Ectodermal cell (in vitro differentiated cells): ENCODE data around the gene ZNF772. TPM values are rescaled to one million over a fixed set of nuclear protein-coding genes. Genes with fewer than 3 reads are reported as not detected.
A peak's percentile ranks its signal among the peaks of the same experiment; 100 is the strongest.
"Not testable (repeated sequence)": the region's sequence is repeated elsewhere in the genome, so short reads cannot be mapped to it uniquely, and the experiment has no call there.

Experiments used
- H3K27ac ChIP-seq: 2 replicates; pipeline ENCODE4 v1.7.0; 2013; ENCODE audit warnings: mild to moderate bottlenecking, low read depth, low read length; ENCODE audit not compliant: insufficient read depth, poor library complexity, severe bottlenecking
- H3K27me3 ChIP-seq: 2 replicates; pipeline ENCODE4 v1.7.0; 2013; ENCODE audit warnings: mild to moderate bottlenecking, low read length; ENCODE audit not compliant: insufficient read depth, control insufficient read depth, poor library complexity, severe bottlenecking
- H3K36me3 ChIP-seq: one replicate; pipeline ENCODE4 v1.7.0; 2013; ENCODE audit warnings: low read length; ENCODE audit not compliant: control insufficient read depth, insufficient read depth
- H3K4me1 ChIP-seq: one replicate; pipeline ENCODE4 v1.7.0; 2013; ENCODE audit warnings: low read length; ENCODE audit not compliant: control insufficient read depth, insufficient read depth
- H3K4me3 ChIP-seq: 2 replicates; pipeline ENCODE4 v1.7.0; 2013; ENCODE audit warnings: low read depth, low read length, control low read depth; ENCODE audit not compliant: insufficient read depth
- H3K9me3 ChIP-seq: 2 replicates; pipeline ENCODE4 v1.7.0; 2013; ENCODE audit warnings: mild to moderate bottlenecking, low read length, moderate library complexity; ENCODE audit not compliant: control insufficient read depth
- WGBS, 2 experiments: methylation state at CpG; one replicate each; pipeline ENCODE4 v1.1.7; 2013; ENCODE audit warnings: missing lambda C conversion rate in 2 of 2; 5-methylcytosine and 5-hydroxymethylcytosine counted together
- polyA plus RNA-seq, 4 experiments: library from polyadenylated mRNA; stranded (reverse); fragments of 50-300 nt; gene quantifications; one replicate each; pipeline ENCODE4 v1.2.3, GENCODE V29; 2013

The ZNF772 gene
- 12.8 TPM for polyA plus RNA-seq (2013, experiment 1 of 4)
- polyA plus RNA-seq (2013, experiment 2 of 4): 16.3 TPM
- polyA plus RNA-seq (2013, experiment 3 of 4): 8.5 TPM
- polyA plus RNA-seq (2013, experiment 4 of 4): 11.8 TPM

GRCh38 chr19:57477191-57478008 lies at the start of gene ZNF772:
Gene ZNF772, minus strand, starts transcription at chr19:57477566. Its CDS starts 257 bp downstream, at chr19:57477309.
- H3K9me3 ChIP-seq: peaks cover 11% of the 10 kb centered on the region
- H3K27ac ChIP-seq: peak within 1 kb of the TSS; percentile 21
- H3K27me3 ChIP-seq: no peaks in the 10 kb centered on the region
- peaks cover 4% of the 10 kb centered on the region for H3K4me1 ChIP-seq
- 12 to 13% methylated on average over 38 of the region's 38 CpGs for WGBS, 2 experiments
- H3K36me3 ChIP-seq: peaks cover 41% of the 10 kb centered on the region
- peak within 1 kb of the TSS; percentile 94 for H3K4me3 ChIP-seq

- H3K27me3 ChIP-seq, H3K4me3 ChIP-seq, H3K27ac ChIP-seq, H3K9me3 ChIP-seq, H3K4me1 ChIP-seq, H3K36me3 ChIP-seq: not testable (repeated sequence)
- WGBS, 2 experiments: 88 to 90% methylated on average over 4 of the region's 4 CpGs
Observed at GRCh38 chr19:57518021-57518420, 40.7 kb upstream of the ZNF772 start.

GRCh38 chr19:57515255-57515654 lies 37.9 kb upstream of the ZNF772 start:
- 92% methylated on average over 5 of the region's 5 CpGs for WGBS, 2 experiments
- no peaks in the 10 kb centered on the region for H3K9me3 ChIP-seq

GRCh38 chr19:57512845-57513244 lies 35.5 kb upstream of the ZNF772 start:
- Histone ChIP-seq H3K9me3 (no peaks in the 10 kb centered on the region), H3K36me3 (peaks cover 3% of the 10 kb centered on the region), H3K27me3 (no peaks in the 10 kb centered on the region), H3K4me3 (no peak overlapping the region), H3K27ac (no peak overlapping the region), H3K4me1 (no peaks in the 10 kb centered on the region)
- 96 to 97% methylated on average over 6 of the region's 6 CpGs for WGBS, 2 experiments

More at GRCh38 chr19:57515255-57515654, 37.9 kb upstream of the ZNF772 start:
- Histone ChIP-seq H3K27ac (no peak overlapping the region), H3K36me3 (peaks cover 3% of the 10 kb centered on the region), H3K4me1 (no peaks in the 10 kb centered on the region), H3K27me3 (no peaks in the 10 kb centered on the region), H3K4me3 (no peak overlapping the region)

GRCh38 chr19:57511484-57511883 lies 34.1 kb upstream of the ZNF772 start:
- Histone ChIP-seq H3K9me3 (no peaks in the 10 kb centered on the region), H3K27ac (no peak overlapping the region), H3K4me3 (no peak overlapping the region), H3K4me1 (no peaks in the 10 kb centered on the region), H3K27me3 (no peaks in the 10 kb centered on the region), H3K36me3 (peaks cover 13% of the 10 kb centered on the region)

GRCh38 chr19:57506163-57506562 lies 28.8 kb upstream of the ZNF772 start:
- peaks cover 26% of the 10 kb centered on the region for H3K36me3 ChIP-seq
- WGBS, 2 experiments: 88 to 93% methylated on average over 4 of the region's 4 CpGs

GRCh38 chr19:57500400-57500799 lies 23.0 kb upstream of the ZNF772 start:
- not testable (repeated sequence) for H3K4me1 ChIP-seq, H3K27ac ChIP-seq, H3K36me3 ChIP-seq, H3K9me3 ChIP-seq, H3K27me3 ChIP-seq
- peak overlapping the region; percentile 71 for H3K4me3 ChIP-seq
- 68 to 77% methylated on average over 1 of the region's 4 CpGs for WGBS, 2 experiments

More at GRCh38 chr19:57506163-57506562, 28.8 kb upstream of the ZNF772 start:
- Histone ChIP-seq H3K27me3 (no peaks in the 10 kb centered on the region), H3K4me1 (no peaks in the 10 kb centered on the region), H3K27ac (no peak overlapping the region), H3K9me3 (no peaks in the 10 kb centered on the region), H3K4me3 (no peak overlapping the region)

- WGBS, 2 experiments: 1% methylated on average over 50 to 57 of the region's 69 CpGs
- H3K27ac ChIP-seq, H3K36me3 ChIP-seq, H3K27me3 ChIP-seq, H3K4me1 ChIP-seq, H3K9me3 ChIP-seq: not testable (repeated sequence)
- peak within 1 kb of the TSS; percentile 71 for H3K4me3 ChIP-seq
Observed at GRCh38 chr19:57499680-57500395, 22.5 kb upstream of the ZNF772 start, which contains the start of gene ZNF773. Gene ZNF773, plus strand, starts transcription at chr19:57499938. Its CDS starts 143 bp downstream, at chr19:57500081.

GRCh38 chr19:57499332-57499679 lies 21.9 kb upstream of the ZNF772 start:
- not testable (repeated sequence) for H3K36me3 ChIP-seq, H3K4me1 ChIP-seq, H3K4me3 ChIP-seq, H3K27me3 ChIP-seq, H3K9me3 ChIP-seq, H3K27ac ChIP-seq

- H3K4me1 ChIP-seq, H3K9me3 ChIP-seq, H3K27me3 ChIP-seq, H3K27ac ChIP-seq: not testable (repeated sequence)
- Histone ChIP-seq H3K4me3 (peak overlapping the region; percentile 94), H3K36me3 (peaks cover 19% of the 10 kb centered on the region)
- no CpG with 5 or more reads among the region's 1 CpG for WGBS, 2 experiments
Observed at GRCh38 chr19:57488299-57488644, 10.9 kb upstream of the ZNF772 start.
